ENCODE results near the gene OSBPL9. TPM values are rescaled to one million over a fixed set of nuclear protein-coding genes. Genes with fewer than 3 reads are reported as not detected.

OSBPL9 gene
- total RNA-seq, 1 donor from 2014 or later, result 72.2 TPM

GRCh38 chr1:51715369-51715768 lies 98.5 kb downstream of the OSBPL9 start:
- TF ChIP-seq POLR2A (IDR thresholded peaks at IDR 0.05) (no peak), POLR2AphosphoS5 (IDR thresholded peaks at IDR 0.05; ENCODE audit: insufficient read depth in 1 of 2, low read depth in 1 of 2) (no peak), CTCF (IDR thresholded peaks at IDR 0.05) (no peak)
- intact Hi-C loops (cut with DNase I), result no loop called here
- H3K9me3 ChIP-seq, result no peaks in the 10 kb centered on the region
- no peak overlapping the region for H3K27ac ChIP-seq
- no peak overlapping the region for H3K4me3 ChIP-seq
- peaks cover 0 to 3% of the 10 kb centered on the region in 2 donors for H3K36me3 ChIP-seq
- DNase-seq (ENCODE audit: extremely low spot score in 2 of 2), result no peak
- no peaks in the 10 kb centered on the region for H3K27me3 ChIP-seq
- no peaks in the 10 kb centered on the region for H3K4me1 ChIP-seq

- no peak overlapping the region for H3K27ac ChIP-seq
- intact Hi-C loops (cut with DNase I), result no loop called here
- H3K4me1 ChIP-seq, result no peaks in the 10 kb centered on the region
- no peak for DNase-seq (ENCODE audit: extremely low spot score in 2 of 2)
- TF ChIP-seq CTCF (IDR thresholded peaks at IDR 0.05) (no peak), POLR2A (IDR thresholded peaks at IDR 0.05) (no peak), POLR2AphosphoS5 (IDR thresholded peaks at IDR 0.05; ENCODE audit: insufficient read depth in 1 of 2, low read depth in 1 of 2) (no peak)
- no peaks in the 10 kb centered on the region for H3K36me3 ChIP-seq
- no peaks in the 10 kb centered on the region for H3K9me3 ChIP-seq
- no peaks in the 10 kb centered on the region for H3K27me3 ChIP-seq
- no peak overlapping the region for H3K4me3 ChIP-seq
Observed at GRCh38 chr1:51716746-51717145, 99.9 kb downstream of the OSBPL9 start.

DNA sequence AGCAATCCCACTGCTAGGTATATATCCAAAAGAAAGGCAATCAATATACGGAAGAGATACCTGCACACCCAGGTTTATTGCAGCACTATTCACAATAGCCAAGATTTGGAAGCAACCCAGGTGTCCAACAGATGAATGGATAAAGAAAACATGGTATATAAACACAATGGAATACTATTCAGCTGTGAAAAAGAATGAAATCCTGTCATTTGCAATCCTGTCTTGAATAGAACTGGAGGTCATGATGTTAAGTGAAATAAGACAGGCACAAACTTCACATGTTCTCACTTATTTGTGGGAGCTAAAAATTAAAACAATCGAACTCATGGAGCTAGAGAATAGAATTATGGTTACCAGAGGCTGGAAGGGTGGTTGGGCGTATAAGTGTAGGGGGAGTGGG lies 101.0 kb downstream of the OSBPL9 start:
- Histone ChIP-seq H3K36me3 (no peaks in the 10 kb centered on the region), H3K27me3 (no peaks in the 10 kb centered on the region), H3K9me3 (no peaks in the 10 kb centered on the region), H3K4me3 (no peak overlapping the region), H3K27ac (no peak overlapping the region), H3K4me1 (no peaks in the 10 kb centered on the region)
- no peak for DNase-seq (ENCODE audit: extremely low spot score in 2 of 2)
- intact Hi-C loops (cut with DNase I), result no loop called here
- TF ChIP-seq POLR2AphosphoS5 (IDR thresholded peaks at IDR 0.05; ENCODE audit: insufficient read depth in 1 of 2, low read depth in 1 of 2), result no peak
- no peak for TF ChIP-seq CTCF (IDR thresholded peaks at IDR 0.05)
- TF ChIP-seq POLR2A (IDR thresholded peaks at IDR 0.05), result no peak

DNA sequence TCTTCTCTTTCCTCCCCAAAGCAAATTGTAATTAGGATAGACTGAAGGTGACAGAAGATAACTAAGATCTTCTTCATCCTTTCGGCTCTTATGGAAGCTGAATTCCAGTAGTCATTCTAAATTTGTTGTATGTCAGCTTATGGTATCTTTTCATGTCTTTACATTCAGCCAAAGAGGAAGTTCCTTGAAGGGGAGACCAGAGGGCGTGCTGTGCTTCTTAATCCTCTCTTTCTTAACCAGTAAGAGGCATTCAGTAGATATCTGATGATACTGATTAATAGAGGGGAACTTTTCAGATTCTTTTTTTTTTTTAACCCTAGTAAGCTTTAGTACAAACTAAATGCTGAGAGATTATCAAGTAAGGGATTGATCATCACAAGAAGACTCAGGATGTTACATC lies 102.3 kb downstream of the OSBPL9 start:
- Histone ChIP-seq H3K27ac (no peak overlapping the region), H3K27me3 (no peaks in the 10 kb centered on the region), H3K36me3 (no peaks in the 10 kb centered on the region), H3K9me3 (no peaks in the 10 kb centered on the region), H3K4me3 (no peak overlapping the region), H3K4me1 (no peaks in the 10 kb centered on the region)
- DNase-seq (ENCODE audit: extremely low spot score in 2 of 2), result no peak
- TF ChIP-seq CTCF (IDR thresholded peaks at IDR 0.05) (no peak), POLR2A (IDR thresholded peaks at IDR 0.05) (no peak), POLR2AphosphoS5 (IDR thresholded peaks at IDR 0.05; ENCODE audit: insufficient read depth in 1 of 2, low read depth in 1 of 2) (no peak)
- intact Hi-C loops (cut with DNase I), result no loop called here

GRCh38 chr1:51724797-51725196 lies 107.9 kb downstream of the OSBPL9 start:
- intact Hi-C loops (cut with DNase I), result no loop called here
- TF ChIP-seq CTCF (IDR thresholded peaks at IDR 0.05) (no peak), POLR2A (IDR thresholded peaks at IDR 0.05) (no peak), POLR2AphosphoS5 (IDR thresholded peaks at IDR 0.05; ENCODE audit: insufficient read depth in 1 of 2, low read depth in 1 of 2) (no peak)
- Histone ChIP-seq H3K27ac (no peak overlapping the region), H3K36me3 (no peaks in the 10 kb centered on the region), H3K27me3 (no peaks in the 10 kb centered on the region), H3K4me1 (peaks cover 18% of the 10 kb centered on the region), H3K4me3 (no peak overlapping the region), H3K9me3 (no peaks in the 10 kb centered on the region)
- no peak for DNase-seq (ENCODE audit: extremely low spot score in 2 of 2)
